Measurements from ENCODE around the gene MORN5. TPM values are rescaled to one million over a fixed set of nuclear protein-coding genes. Genes with fewer than 3 reads are reported as not detected.

MORN5 gene
- total and polyA plus RNA-seq, 2 experiments from 2014 or later, result not detected

- Mint-ChIP-seq H3K36me3 (ENCODE audit: low read depth) (no peaks in the 10 kb centered on the region), H3K9me3 (no peaks in the 10 kb centered on the region), H3K4me3 (no peak overlapping the region), H3K27me3 (ENCODE audit: insufficient read depth, low read depth, poor library complexity) (peaks cover 6% of the 10 kb centered on the region), H3K4me1 (peaks cover 10% of the 10 kb centered on the region), H3K27ac (no peak overlapping the region)
- no peaks in the 10 kb centered on the region for H3K79me2 ChIP-seq (replicated peaks; ENCODE audit: insufficient read depth)
- no peaks in the 10 kb centered on the region; the same call in 1 of the 2 replicates for H4K20me1 ChIP-seq (replicated peaks; ENCODE audit: insufficient read depth)
- no peak overlapping the region for H3K27ac ChIP-seq (ENCODE audit: low read depth)
- no peaks in the 10 kb centered on the region for H3K9me2 ChIP-seq (ENCODE audit: insufficient read depth)
- peaks cover 53% of the 10 kb centered on the region for H3K27me3 ChIP-seq (ENCODE audit: insufficient read depth)
- H3K36me3 ChIP-seq (ENCODE audit: insufficient read depth), result no peaks in the 10 kb centered on the region
- H2AFZ ChIP-seq, result no peak overlapping the region
- DNase-seq (ENCODE audit: low spot score) (no peak), ATAC-seq (no peak)
- no peak overlapping the region for H3K4me2 ChIP-seq
- peaks cover 8% of the 10 kb centered on the region for H3K4me1 ChIP-seq (ENCODE audit: insufficient read depth)
- H3K4me3 ChIP-seq, result no peak overlapping the region
- TF ChIP-seq ETS1 (IDR thresholded peaks at IDR 0.05) (no peak), ZNF462 (CRISPR knock-in tag; IDR thresholded peaks at IDR 0.05) (no peak), CREB1 (CRISPR knock-in tag; IDR thresholded peaks at IDR 0.05; ENCODE audit: low read depth) (no peak)
- H3F3A ChIP-seq (replicated peaks; ENCODE audit: low read depth), result peaks cover 3% of the 10 kb centered on the region; the same call in 1 of the 2 replicates
These were observed 74.5 kb downstream of the MORN5 start for GRCh38 chr9:122234022-122234748.

- Histone ChIP-seq H3K4me2 (no peak overlapping the region), H3K4me1 (ENCODE audit: insufficient read depth) (peaks cover 8% of the 10 kb centered on the region), H4K20me1 (replicated peaks; ENCODE audit: insufficient read depth) (no peaks in the 10 kb centered on the region; the same call in none of the 2 replicates), H3K36me3 (ENCODE audit: insufficient read depth) (peaks cover 5% of the 10 kb centered on the region; the same call in 1 of the 2 replicates), H3F3A (replicated peaks; ENCODE audit: low read depth) (0 out of 2 replicates have a peak, but pooled peaks cover 3% of the 10 kb centered on the region), H3K79me2 (replicated peaks; ENCODE audit: insufficient read depth) (no peaks in the 10 kb centered on the region), H3K4me3 (no peak overlapping the region), H2AFZ (no peak overlapping the region), H3K27me3 (ENCODE audit: insufficient read depth) (peaks cover 28% of the 10 kb centered on the region), H3K9me2 (ENCODE audit: insufficient read depth) (no peaks in the 10 kb centered on the region), H3K27ac (ENCODE audit: low read depth) (no peak overlapping the region)
- Mint-ChIP-seq H3K4me3 (no peak overlapping the region), H3K27me3 (ENCODE audit: insufficient read depth, low read depth, poor library complexity) (peaks cover 6% of the 10 kb centered on the region), H3K27ac (no peak overlapping the region), H3K9me3 (no peaks in the 10 kb centered on the region), H3K36me3 (ENCODE audit: low read depth) (peaks cover 8% of the 10 kb centered on the region; the same call in 2 of the 3 replicates), H3K4me1 (peaks cover 10% of the 10 kb centered on the region)
- ATAC-seq (no peak), DNase-seq (ENCODE audit: low spot score) (no peak)
- TF ChIP-seq CREB1 (CRISPR knock-in tag; IDR thresholded peaks at IDR 0.05; ENCODE audit: low read depth) (no peak), ZNF331 (CRISPR knock-in tag; IDR thresholded peaks at IDR 0.05; ENCODE audit: low read depth) (no peak), NANOG (IDR thresholded peaks at IDR 0.05; ENCODE audit: borderline replicate concordance) (no peak), POLR2AphosphoS5 (IDR thresholded peaks at IDR 0.05; ENCODE audit: low read depth) (no peak)
These were observed 77.0 kb downstream of the MORN5 start for GRCh38 chr9:122236681-122237080.
